Activated naive CD8-positive, alpha-beta T cell treated with anti-CD3 and anti-CD28 coated beads, Interleukin-2, amount 50 U/mL, for 16 hours (primary cell): ENCODE results near the gene SGTA.
"Not testable (repeated sequence)": the region's sequence is repeated elsewhere in the genome, so short reads cannot be mapped to it uniquely, and the experiment has no call there.

ENCODE experiments used
- DNase-seq: peaks from one replicate; pipeline ENCODE4 v3.0.0-alpha.2; 2020; ENCODE audit warnings: low read depth, low spot score

Gene SGTA

GRCh38 chr19:2714102-2714501 lies 69.0 kb downstream of the SGTA start:
- DNase-seq, result not testable (repeated sequence)

- DNase-seq, result not testable (repeated sequence)
Measured at GRCh38 chr19:2713170-2713569, 69.9 kb downstream of the SGTA start.

- no peak for DNase-seq
Measured at GRCh38 chr19:2711875-2712205, 71.2 kb downstream of the SGTA start.

GRCh38 chr19:2711172-2711874 lies 71.8 kb downstream of the SGTA start:
- DNase-seq, result no peak

GRCh38 chr19:2706251-2706650 lies 76.8 kb downstream of the SGTA start:
- DNase-seq, result no peak
